ENCODE results near the gene S100A14.
A peak's percentile ranks its signal among the peaks of the same experiment; 100 is the strongest.
"Not testable (repeated sequence)": the region's sequence is repeated elsewhere in the genome, so short reads cannot be mapped to it uniquely, and the experiment has no call there.

Gene S100A14

DNA sequence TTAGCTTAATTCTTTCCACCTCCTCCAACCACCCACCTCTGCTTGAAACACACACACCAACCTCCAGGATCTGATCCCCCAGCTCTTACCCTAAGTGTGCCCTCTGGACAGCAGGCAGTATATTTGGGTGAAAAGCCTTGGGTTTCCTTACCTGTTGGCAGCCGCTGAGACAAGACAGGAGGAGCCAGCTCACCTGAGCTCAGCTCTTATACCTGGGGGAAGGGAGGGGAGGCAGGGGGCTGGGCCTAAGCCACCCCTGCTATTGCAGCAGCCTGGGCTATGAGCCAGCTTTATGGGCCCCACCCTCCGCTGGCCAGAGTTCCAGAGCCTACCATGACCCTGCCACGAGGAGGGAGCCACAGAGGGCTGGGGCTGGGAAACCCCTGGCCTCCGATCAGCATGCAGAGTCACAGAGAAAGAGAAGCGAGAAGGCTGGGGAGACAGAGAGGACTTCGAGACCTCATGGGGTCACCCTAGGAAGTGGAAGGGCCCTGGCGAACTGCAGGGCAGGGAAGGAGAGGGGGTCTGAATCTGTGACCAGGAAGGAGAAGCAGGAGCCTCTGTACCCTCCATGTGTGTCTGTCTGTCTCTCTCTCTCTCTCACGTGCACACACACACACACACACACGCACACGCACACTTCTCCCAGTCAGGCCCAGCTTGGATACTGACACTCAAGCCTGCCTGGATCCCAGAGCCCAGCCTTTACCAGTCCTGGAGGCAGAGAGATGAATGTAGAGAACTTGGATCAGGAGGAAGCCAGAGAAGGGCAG, at the start of gene S100A14:
TSS of gene S100A14 (minus strand) at position 182 of the 773 bp plus-strand sequence. CDS start 467 bp downstream, outside the sequence.
- DNase-seq: no peak

DNA sequence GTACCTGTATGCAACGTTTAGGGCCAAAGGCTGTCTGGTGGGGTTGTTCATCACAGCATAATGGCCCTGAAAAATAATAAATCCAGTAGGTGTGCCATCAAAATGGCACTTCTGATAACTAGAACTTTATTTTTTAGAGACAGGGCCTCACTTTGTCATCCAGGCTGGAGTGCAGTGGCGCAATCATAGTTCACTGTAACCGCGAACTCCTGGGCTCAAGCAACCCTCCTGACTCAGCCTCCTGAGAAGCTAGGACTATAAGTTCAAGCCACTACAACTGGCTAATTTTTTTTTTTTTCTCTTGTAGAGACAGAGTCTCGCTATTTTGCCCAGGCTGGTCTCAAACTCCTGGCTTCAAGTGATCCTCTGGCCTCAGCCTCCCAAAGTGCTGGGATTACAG, 47.1 kb upstream of the S100A14 start:
- DNase-seq: peak; percentile 11 to 13

- no peak for DNase-seq
These were observed 46.1 kb upstream of the S100A14 start for GRCh38 chr1:153662269-153662668.

- no peak for DNase-seq
These were observed 45.1 kb upstream of the S100A14 start for GRCh38 chr1:153661111-153661708.

GRCh38 chr1:153659656-153660055, 43.5 kb upstream of the S100A14 start:
- DNase-seq: no peak

DNA sequence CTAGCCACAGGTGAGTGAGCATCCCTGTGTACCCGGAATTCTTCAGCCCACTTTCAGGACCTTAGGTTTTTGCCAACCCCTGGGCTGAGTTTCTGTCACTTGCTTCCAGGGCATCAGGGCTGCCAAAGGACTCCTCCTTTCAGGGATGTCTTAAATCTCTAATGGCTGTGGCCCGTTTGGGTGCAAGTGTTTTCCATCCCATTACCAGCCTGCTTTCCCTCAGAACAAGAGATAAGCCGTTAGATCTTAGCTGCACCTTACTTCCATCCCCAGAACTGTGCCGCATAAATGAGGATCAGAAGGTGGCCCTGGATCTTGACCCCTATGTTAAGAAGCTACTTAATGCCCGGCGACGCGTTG, 43.0 kb upstream of the S100A14 start:
- no peak for DNase-seq

DNA sequence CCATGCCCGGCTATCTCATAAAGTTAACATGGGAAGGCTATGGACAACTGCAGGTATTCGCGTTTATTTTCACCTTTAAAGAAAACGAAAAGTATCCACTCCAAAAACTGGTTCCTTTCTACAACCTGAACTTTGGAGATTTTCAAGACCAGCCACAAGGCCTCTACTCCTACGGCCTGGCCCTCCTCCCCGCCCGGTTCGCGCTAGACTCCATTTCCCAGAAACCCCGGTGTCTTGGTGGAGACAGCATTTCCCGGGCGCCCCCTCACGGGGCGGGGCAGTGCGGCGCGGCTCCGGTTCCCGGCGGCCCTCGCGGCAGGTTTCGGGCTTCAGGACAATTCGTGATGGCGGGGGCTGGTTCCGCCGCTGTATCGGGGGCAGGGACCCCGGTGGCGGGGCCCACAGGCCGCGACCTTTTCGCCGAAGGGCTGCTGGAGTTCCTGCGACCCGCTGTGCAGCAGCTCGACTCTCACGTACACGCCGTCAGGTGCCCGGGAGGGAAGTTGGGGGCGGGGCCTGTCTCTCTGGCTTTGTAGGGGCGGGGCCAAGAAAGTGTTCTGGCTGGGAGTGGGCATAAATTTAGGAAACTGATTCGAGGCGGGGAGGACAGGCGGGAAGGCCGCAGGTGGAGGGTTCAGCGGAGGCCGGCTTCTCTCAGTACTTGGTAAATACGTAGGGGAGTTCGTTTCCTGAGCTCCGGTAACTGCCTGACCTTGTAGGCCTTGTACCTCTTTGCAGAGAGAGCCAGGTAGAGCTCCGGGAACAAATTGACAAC, 42.5 kb upstream of the S100A14 start, which contains the start of gene SNAPIN:
TSS of gene SNAPIN (plus strand) at position 304 of the 775 bp plus-strand sequence. CDS start at position 345, 41 bp downstream.
- peak; percentile 78 to 85 for DNase-seq

DNA sequence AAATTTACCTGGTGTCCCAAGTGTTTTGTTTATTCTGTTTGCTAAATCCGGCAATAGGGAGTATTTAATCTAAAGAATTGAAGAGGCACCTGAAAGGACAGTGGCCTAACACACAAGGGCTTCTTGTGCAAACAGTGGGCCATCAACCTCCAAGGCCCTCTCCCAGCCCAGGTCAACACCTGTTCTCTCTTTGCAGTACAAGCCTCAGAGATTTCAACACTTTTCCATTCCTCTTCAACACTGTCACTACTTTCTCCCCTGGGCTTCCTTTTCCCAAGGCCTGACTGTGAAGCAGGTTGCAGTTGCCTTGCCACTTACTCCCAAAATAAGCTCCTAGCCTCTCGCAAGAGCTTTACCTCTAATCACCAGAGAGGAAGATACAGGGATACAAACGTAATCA, 39.2 kb upstream of the S100A14 start:
- DNase-seq: no peak

GRCh38 chr1:153652805-153653500, 36.8 kb upstream of the S100A14 start:
- no peak for DNase-seq

DNA sequence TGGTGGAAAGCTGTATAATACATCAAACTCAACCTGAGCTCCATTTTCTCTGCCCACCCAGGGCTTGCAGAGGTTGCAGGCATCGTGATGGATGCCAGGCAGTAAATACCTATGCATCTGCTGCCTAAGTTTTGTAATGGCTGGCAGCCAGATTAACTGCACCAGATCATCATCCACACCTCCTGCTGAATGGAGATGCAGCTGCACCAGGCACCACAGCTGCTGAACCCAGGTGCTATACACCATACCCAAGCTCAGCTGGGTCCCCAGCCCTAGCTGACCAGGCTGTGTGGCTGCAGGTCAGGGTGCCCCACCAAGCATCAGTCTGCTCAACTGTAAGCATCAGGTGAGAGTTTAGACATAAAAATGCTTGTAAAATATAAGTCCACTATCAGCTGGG, 35.6 kb upstream of the S100A14 start:
- no peak for DNase-seq

GRCh38 chr1:153649863-153650235, 33.7 kb upstream of the S100A14 start:
- DNase-seq: no peak

- no peak for DNase-seq
These were observed 33.2 kb upstream of the S100A14 start for GRCh38 chr1:153649137-153649862.

- DNase-seq: no peak
These were observed 32.0 kb upstream of the S100A14 start for GRCh38 chr1:153648000-153648643.

DNA sequence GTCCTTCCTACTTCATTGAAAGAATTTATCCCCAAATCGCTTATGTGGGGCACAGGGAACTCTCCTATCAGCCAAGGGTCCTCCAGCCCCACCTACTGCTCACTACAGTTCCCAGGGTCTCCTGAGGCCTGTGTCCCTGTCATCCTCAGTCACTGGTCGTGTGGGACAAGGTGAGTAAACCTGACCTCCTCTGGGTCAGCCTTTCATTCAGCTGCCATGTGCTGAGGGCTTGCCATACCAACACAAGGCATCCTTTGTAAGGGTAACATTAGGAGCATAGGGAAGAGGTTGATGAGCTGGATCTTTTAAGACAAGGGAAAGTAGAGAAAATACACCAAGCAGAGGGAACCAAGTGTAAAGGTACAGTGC, 31.2 kb upstream of the S100A14 start:
- no peak for DNase-seq

DNA sequence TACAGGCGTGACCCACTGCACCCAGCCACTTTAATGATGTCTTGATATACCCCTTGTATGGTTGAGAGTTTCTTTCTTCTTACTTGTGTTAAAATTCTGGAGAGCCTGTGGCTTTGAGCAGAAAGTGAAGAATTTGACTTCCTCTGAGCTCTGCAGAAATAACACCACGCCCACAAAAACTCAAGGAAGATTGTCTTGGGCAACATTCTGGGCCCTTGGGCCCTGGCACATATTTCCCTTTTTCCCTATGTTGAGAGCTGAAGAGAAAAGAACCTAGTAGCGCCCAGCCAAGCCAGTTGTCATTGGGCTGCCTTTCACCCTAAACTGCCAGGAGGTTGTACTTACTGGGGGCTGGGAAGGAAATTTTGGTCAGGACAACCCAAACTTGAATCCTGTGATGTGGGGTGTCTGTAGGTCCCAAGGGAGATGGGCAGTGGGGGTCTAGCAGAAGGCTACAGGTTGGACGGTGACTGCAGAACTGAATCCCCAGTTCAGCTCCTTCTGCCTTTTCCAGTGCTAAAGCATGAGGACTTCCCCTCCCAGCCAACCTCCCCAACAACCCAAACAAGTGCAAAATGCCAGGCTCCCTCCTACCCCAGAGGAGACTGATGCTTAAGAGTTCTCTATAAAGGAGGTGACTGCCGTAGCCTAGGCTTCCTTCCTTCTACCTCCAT, 30.7 kb upstream of the S100A14 start:
- DNase-seq: peak; percentile 48 to 49

GRCh38 chr1:153643816-153644215, 27.7 kb upstream of the S100A14 start:
- DNase-seq: no peak

DNA sequence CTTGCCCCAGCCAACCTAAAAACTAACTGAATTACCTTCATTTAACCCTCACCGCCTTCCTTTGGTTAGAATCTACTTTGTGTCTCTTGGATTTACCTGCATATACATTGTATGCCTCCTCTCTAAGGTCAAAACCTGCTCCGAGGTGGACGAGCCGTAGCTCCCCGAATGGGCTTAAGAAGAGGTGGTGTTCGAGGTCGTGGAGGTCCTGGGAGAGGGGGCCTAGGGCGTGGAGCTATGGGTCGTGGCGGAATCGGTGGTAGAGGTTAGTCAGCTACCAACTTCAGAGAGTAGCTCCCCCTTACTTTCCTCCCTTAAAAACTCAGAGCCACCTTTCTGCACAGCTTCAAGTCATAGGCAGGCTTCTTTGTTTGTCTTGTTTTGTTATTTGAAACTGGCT, 27.0 kb upstream of the S100A14 start:
- no peak for DNase-seq

GRCh38 chr1:153642161-153642560, 26.0 kb upstream of the S100A14 start:
- DNase-seq: no peak

DNA sequence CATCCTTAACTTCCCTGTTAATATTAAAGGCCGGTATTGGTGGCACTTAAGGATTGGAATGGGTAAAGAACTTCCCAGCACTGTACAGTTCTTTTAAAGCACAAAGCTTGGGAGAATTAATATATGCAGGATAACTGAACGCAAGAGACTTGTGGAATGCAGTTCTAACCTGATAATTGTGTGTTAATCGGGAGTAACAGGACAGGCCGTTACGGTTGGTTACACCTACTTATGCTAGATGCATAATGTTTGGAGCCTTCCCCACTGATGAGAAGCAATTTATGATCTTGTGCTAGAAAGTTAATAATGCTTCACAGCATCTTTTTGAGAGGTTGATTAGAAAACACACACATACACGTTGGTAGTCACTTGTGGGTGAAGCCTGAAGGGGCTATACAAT, 24.7 kb upstream of the S100A14 start:
- no peak for DNase-seq

DNA sequence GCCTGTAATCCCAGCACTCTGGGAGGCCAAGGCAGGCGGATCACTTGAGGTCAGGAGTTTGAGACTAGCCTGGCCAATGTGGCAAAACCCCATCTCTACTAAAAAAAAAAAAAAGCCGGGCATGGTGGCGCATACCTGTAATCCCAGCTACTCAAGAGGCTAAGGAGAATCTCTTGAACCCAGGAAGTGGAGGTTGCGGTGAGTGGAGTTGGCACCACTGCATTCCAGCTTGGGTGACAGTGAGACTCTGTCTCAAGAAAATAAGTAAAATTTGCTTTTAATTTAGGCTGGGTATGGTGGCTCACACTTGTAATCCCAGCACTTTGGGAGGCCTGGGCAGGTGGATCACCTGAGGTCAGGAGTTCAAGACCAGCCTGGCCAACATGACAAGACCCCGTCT, 24.1 kb upstream of the S100A14 start:
- DNase-seq: not testable (repeated sequence)

GRCh38 chr1:153639280-153639679, 23.2 kb upstream of the S100A14 start:
- no peak for DNase-seq

Data from AML-193 (cell line).